K562 (cell line): Measurements from ENCODE around the gene ERGIC1. TPM values are rescaled to one million over a fixed set of nuclear protein-coding genes. Genes with fewer than 3 reads are reported as not detected.

Source experiments
- COPS2 ChIP-seq: fragments of 450-650 bp; conservative IDR thresholded peaks from 2 replicates; pipeline ENCODE4 v1.6.1; 2016; ENCODE audit warnings: mild to moderate bottlenecking, moderate library complexity
- ETV1 ChIP-seq: fragments of 450-650 bp; conservative IDR thresholded peaks from 2 replicates; pipeline ENCODE4 v1.6.1; 2016; ENCODE audit warnings: missing genetic modification characterization, control low read depth, low read depth, missing compliant biosample characterization
- GATAD2B ChIP-seq: fragments of 450-650 bp; IDR thresholded peaks from 2 replicates; pipeline ENCODE4 v1.6.1; 2017; ENCODE audit warnings: mild to moderate bottlenecking, borderline replicate concordance
- HDAC2 ChIP-seq: fragments of 450-650 bp; IDR thresholded peaks from 2 replicates; pipeline ENCODE4 v1.6.1; 2016; ENCODE audit warnings: mild to moderate bottlenecking
- HNRNPH1 ChIP-seq: fragments of 200-400 bp; formaldehyde crosslinking; optimal IDR thresholded peaks from 2 replicates; pipeline ENCODE3; 2017; ENCODE audit warnings: low read depth, mild to moderate bottlenecking, low read length, moderate library complexity
- KDM4B ChIP-seq, 2 experiments: fragments of 450-650 bp in 1 of 2; sonication (generic) in 1 of 2; IDR thresholded peaks; 2 replicates each; pipeline ENCODE4 v1.6.1; 2016 to 2017; ENCODE audit warnings: borderline replicate concordance in 2 of 2, antibody characterized with exemption in 1 of 2, low read depth in 1 of 2, mild to moderate bottlenecking in 1 of 2
- KLF13 ChIP-seq: fragments of 450-650 bp; IDR thresholded peaks from 2 replicates; pipeline ENCODE4 v1.6.1; 2016; ENCODE audit warnings: missing genetic modification characterization, low read depth, mild to moderate bottlenecking, missing compliant biosample characterization, moderate library complexity, borderline replicate concordance
- OTX1 ChIP-seq: fragments of 450-650 bp; formaldehyde crosslinking; IDR thresholded peaks from 2 replicates; pipeline ENCODE4 v1.4.0; 2022; ENCODE audit warnings: mild to moderate bottlenecking
- RBM25 ChIP-seq: fragments of 200-400 bp; formaldehyde crosslinking; IDR thresholded peaks from 2 replicates; pipeline ENCODE4 v1.6.1; 2018; ENCODE audit warnings: low read length, low read depth, moderate library complexity; ENCODE audit not compliant: severe bottlenecking
- polyA plus RNA-seq, 8 experiments: library from polyadenylated mRNA; depleted of rRNA in 4 of 8; stranded (reverse) in 5 of 8; unstranded in 3 of 8; fragments of >200 nt; fragmentation: Nextera tagmentation in 2 of 8; fragmentation: Illumina TruSeq in 1 of 8; extraction: Ambion mirVana in 2 of 8; extraction: Trizol in 1 of 8; gene quantifications; 2 replicates each; pipeline versions ENCODE4 v1.2.1 to v1.2.3, GENCODE V29; 2011 to 2014; ENCODE audit warnings: inconsistent platforms in 1 of 8, missing spikeins in 1 of 8
- total RNA-seq, 7 experiments: library from RNA; depleted of rRNA in 6 of 7; stranded (reverse); fragments of >200 nt in 6 of 7; fragmentation: Illumina TruSeq in 2 of 7; extraction: Trizol in 2 of 7; gene quantifications; 2 replicates each; pipeline versions ENCODE4 v1.2.1 to v1.2.3, GENCODE V29; 2011 to 2021; ENCODE audit warnings: low replicate concordance in 1 of 7
- TF ChIP-seq, protein P1 (sequence below): sonication (generic); formaldehyde crosslinking; IDR thresholded peaks from 2 replicates; pipeline ENCODE4 v1.5.0; 2020; ENCODE audit warnings: missing genetic modification reagents
- TF ChIP-seq, protein P2 (sequence below): sonication (generic); formaldehyde crosslinking; IDR thresholded peaks from 2 replicates; pipeline ENCODE4 v1.8.0; 2022; ENCODE audit warnings: mild to moderate bottlenecking, missing genetic modification reagents, borderline replicate concordance
- TF ChIP-seq, protein P3 (sequence below): fragments of 450-650 bp; IDR thresholded peaks from 2 replicates; pipeline ENCODE4 v1.6.1; 2016; ENCODE audit warnings: antibody characterized with exemption
- TF ChIP-seq, protein P4 (sequence below): fragments of 250-450 bp; sonication (Bioruptor Pico); IDR thresholded peaks from 2 replicates; pipeline ENCODE4 v1.5.0; 2020; ENCODE audit warnings: mild to moderate bottlenecking, borderline replicate concordance
- TF ChIP-seq, protein P5 (sequence below), 2 experiments: fragments of 450-650 bp; IDR thresholded peaks; 2 replicates each; pipeline ENCODE4 v1.6.1; 2016
- TF ChIP-seq, protein P6 (sequence below): fragments of 250-450 bp; sonication (Bioruptor Pico); IDR thresholded peaks from 2 replicates; pipeline ENCODE4 v1.4.0; 2020; ENCODE audit warnings: mild to moderate bottlenecking, moderate library complexity, borderline replicate concordance

Gene ERGIC1
- total and polyA plus RNA-seq, 9 of the 15 experiments (the other 6 are each of a cell fraction or from before 2014, with no cell fraction given): 5.5 to 68.4 (median 36.4) TPM

GRCh38 chr5:172805018-172805683 is 28.9 kb upstream of the ERGIC1 start (continued):
- TF ChIP-seq, protein P1, sequence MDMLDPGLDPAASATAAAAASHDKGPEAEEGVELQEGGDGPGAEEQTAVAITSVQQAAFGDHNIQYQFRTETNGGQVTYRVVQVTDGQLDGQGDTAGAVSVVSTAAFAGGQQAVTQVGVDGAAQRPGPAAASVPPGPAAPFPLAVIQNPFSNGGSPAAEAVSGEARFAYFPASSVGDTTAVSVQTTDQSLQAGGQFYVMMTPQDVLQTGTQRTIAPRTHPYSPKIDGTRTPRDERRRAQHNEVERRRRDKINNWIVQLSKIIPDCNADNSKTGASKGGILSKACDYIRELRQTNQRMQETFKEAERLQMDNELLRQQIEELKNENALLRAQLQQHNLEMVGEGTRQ (CRISPR knock-in tag): no peak
- TF ChIP-seq, protein P2, sequence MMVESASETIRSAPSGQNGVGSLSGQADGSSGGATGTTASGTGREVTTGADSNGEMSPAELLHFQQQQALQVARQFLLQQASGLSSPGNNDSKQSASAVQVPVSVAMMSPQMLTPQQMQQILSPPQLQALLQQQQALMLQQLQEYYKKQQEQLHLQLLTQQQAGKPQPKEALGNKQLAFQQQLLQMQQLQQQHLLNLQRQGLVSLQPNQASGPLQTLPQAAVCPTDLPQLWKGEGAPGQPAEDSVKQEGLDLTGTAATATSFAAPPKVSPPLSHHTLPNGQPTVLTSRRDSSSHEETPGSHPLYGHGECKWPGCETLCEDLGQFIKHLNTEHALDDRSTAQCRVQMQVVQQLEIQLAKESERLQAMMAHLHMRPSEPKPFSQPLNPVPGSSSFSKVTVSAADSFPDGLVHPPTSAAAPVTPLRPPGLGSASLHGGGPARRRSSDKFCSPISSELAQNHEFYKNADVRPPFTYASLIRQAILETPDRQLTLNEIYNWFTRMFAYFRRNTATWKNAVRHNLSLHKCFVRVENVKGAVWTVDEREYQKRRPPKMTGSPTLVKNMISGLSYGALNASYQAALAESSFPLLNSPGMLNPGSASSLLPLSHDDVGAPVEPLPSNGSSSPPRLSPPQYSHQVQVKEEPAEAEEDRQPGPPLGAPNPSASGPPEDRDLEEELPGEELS (CRISPR knock-in tag): no peak
- TF ChIP-seq, protein P3, sequence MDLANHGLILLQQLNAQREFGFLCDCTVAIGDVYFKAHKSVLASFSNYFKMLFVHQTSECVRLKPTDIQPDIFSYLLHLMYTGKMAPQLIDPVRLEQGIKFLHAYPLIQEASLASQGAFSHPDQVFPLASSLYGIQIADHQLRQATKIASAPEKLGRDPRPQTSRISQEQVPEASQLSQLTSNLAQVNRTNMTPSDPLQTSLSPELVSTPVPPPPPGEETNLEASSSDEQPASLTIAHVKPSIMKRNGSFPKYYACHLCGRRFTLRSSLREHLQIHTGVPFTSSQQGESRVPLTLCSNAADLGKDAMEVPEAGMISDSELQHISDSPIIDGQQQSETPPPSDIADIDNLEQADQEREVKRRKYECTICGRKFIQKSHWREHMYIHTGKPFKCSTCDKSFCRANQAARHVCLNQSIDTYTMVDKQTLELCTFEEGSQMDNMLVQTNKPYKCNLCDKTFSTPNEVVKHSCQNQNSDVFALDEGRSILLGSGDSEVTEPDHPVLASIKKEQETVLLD: peak; percentile 75; the same call in 1 of the 2 replicates
- TF ChIP-seq, protein P4, sequence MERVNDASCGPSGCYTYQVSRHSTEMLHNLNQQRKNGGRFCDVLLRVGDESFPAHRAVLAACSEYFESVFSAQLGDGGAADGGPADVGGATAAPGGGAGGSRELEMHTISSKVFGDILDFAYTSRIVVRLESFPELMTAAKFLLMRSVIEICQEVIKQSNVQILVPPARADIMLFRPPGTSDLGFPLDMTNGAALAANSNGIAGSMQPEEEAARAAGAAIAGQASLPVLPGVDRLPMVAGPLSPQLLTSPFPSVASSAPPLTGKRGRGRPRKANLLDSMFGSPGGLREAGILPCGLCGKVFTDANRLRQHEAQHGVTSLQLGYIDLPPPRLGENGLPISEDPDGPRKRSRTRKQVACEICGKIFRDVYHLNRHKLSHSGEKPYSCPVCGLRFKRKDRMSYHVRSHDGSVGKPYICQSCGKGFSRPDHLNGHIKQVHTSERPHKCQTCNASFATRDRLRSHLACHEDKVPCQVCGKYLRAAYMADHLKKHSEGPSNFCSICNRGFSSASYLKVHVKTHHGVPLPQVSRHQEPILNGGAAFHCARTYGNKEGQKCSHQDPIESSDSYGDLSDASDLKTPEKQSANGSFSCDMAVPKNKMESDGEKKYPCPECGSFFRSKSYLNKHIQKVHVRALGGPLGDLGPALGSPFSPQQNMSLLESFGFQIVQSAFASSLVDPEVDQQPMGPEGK (CRISPR knock-in tag): no peak
- peak; percentile 10; the same call in 1 of the 2 replicates for TF ChIP-seq OTX1 (CRISPR knock-in tag)
- TF ChIP-seq KLF13 (tag): no peak
- no peak for TF ChIP-seq HNRNPH1
- TF ChIP-seq COPS2: no peak
- TF ChIP-seq, protein P5, sequence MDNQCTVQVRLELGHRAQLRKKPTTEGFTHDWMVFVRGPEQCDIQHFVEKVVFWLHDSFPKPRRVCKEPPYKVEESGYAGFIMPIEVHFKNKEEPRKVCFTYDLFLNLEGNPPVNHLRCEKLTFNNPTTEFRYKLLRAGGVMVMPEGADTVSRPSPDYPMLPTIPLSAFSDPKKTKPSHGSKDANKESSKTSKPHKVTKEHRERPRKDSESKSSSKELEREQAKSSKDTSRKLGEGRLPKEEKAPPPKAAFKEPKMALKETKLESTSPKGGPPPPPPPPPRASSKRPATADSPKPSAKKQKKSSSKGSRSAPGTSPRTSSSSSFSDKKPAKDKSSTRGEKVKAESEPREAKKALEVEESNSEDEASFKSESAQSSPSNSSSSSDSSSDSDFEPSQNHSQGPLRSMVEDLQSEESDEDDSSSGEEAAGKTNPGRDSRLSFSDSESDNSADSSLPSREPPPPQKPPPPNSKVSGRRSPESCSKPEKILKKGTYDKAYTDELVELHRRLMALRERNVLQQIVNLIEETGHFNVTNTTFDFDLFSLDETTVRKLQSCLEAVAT (IDR thresholded peaks at IDR 0.05): 0 out of 4 replicates have a peak, but pooled peaks of 1 of the 2 experiments have one; percentile 49
- peak; percentile 43; the same call in 1 of the 2 replicates for TF ChIP-seq GATAD2B
- 0 out of 2 replicates have a peak, but pooled peaks have one; percentile 19 for TF ChIP-seq HDAC2
- no peak for TF ChIP-seq KDM4B (IDR thresholded peaks at IDR 0.05; ENCODE audit: borderline replicate concordance in 2 of 2, low read depth in 1 of 2)
- no peak for TF ChIP-seq ETV1 (tag)
- TF ChIP-seq, protein P6, sequence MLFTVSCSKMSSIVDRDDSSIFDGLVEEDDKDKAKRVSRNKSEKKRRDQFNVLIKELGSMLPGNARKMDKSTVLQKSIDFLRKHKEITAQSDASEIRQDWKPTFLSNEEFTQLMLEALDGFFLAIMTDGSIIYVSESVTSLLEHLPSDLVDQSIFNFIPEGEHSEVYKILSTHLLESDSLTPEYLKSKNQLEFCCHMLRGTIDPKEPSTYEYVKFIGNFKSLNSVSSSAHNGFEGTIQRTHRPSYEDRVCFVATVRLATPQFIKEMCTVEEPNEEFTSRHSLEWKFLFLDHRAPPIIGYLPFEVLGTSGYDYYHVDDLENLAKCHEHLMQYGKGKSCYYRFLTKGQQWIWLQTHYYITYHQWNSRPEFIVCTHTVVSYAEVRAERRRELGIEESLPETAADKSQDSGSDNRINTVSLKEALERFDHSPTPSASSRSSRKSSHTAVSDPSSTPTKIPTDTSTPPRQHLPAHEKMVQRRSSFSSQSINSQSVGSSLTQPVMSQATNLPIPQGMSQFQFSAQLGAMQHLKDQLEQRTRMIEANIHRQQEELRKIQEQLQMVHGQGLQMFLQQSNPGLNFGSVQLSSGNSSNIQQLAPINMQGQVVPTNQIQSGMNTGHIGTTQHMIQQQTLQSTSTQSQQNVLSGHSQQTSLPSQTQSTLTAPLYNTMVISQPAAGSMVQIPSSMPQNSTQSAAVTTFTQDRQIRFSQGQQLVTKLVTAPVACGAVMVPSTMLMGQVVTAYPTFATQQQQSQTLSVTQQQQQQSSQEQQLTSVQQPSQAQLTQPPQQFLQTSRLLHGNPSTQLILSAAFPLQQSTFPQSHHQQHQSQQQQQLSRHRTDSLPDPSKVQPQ (CRISPR knock-in tag): no peak
- no peak for TF ChIP-seq RBM25
